HG03139 (cell line): ENCODE data around the gene SULF2.

Experiments
- ATAC-seq: cut with Tn5 transposase; IDR thresholded peaks from one replicate; pipeline ENCODE4 v1.9.1; 2021; ENCODE audit not compliant: unreplicated experiment

SULF2 gene

DNA sequence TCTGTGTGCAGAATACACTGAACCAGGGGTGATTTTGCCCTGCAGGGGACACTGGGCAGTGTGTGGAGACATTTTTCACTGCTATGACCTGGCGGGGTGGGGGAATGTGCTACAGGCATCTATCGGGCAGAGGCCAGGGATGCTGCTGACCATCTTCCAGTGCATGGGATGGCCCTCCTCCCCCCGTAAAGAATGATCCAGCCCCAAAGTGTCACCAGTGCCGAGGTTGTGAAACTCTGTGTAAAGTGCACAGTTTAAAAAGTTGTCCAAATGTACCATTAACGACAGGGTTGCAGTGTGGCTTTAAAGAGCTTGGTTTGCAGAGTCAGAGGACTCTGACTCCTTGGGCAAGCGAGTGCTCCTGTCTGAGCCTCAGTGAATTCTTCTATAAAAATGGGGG is 72.1 kb downstream of the SULF2 start:
- no peak for ATAC-seq

GRCh38 chr20:47711046-47711752 is 74.1 kb downstream of the SULF2 start:
- no peak for ATAC-seq

DNA sequence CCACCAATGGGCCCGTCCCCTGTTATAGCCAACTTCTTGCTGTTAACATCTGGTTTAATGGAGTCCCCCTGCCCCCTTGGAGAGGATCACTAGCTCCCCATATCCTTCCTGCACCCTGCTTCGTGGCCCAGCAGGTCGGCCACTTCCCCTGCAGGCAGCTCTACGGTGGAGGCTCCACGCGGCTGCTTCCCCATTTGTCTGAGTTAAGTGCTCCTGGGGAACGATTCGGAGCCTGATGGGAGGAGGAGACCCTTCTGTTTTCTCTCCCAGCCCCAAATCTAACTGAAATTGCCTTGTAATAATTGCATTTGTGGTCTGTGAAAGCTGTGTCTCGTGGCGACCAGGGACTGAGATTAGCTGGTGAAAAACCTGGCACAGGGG is 74.6 kb downstream of the SULF2 start:
- ATAC-seq: no peak

DNA sequence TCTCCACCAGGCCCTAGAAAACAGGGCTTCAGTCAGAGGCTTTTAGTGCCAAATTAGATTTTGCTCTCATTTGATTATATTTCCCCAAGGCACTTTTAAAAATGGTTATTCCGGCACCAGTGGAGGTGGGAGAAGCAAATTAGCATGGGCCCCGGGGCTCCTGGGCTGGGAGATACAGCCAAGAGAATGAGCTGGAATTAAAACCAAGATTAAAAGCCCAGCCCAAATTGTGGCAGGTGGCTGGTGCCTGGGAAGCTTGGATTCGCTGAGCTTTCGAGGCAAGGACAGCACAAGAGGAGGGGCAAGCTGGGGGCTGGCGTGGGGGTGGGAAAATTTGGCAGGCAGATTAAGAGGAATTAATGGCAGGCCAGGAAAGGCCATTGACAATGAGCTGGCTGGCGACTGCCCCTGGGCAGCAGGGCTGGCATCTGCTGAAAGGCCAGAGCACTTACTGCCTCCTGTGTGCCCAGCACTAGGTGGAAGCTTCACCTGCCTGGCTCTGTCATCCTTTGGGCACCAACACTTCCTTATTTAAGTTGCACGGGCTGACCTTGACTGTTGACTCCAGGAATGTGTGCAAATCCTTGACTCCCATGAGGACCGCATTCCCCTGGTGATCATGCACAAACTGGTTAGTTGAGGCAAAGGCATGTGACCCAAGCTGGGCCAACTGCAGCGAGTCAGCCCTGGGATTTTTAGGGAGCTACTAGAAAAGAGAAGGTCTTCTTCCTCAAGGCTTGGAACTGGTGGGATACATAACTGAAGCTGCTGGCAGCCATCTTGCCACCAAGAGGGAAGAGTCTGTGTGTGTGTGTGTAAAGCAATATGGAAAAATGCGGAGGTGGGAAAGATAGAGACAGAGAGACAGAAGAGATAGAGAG is 76.1 kb downstream of the SULF2 start:
- no peak for ATAC-seq

- ATAC-seq: no peak
Measured at GRCh38 chr20:47708140-47708807, 77.0 kb downstream of the SULF2 start.

DNA sequence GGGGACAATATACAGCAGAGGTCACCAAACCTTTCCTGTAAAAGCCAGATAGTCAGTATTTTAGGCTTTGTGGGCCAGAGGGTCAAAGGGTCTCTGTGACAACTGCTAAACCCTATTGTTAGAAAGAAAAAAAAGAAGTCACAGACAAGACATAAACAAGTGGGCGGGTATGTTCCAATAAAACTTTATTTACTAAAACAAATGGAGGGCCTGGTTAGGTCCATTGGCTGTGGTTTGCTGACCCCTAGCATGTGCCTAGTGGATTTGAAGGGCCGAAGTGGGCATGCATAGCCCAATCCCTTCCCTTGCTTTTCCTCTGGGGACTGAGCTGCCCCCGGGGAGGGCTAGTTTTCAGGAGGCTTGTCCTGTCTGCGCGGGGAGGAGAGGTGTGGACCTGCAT is 78.9 kb downstream of the SULF2 start:
- ATAC-seq: no peak

GRCh38 chr20:47705497-47705856 is 79.8 kb downstream of the SULF2 start:
- no peak for ATAC-seq

DNA sequence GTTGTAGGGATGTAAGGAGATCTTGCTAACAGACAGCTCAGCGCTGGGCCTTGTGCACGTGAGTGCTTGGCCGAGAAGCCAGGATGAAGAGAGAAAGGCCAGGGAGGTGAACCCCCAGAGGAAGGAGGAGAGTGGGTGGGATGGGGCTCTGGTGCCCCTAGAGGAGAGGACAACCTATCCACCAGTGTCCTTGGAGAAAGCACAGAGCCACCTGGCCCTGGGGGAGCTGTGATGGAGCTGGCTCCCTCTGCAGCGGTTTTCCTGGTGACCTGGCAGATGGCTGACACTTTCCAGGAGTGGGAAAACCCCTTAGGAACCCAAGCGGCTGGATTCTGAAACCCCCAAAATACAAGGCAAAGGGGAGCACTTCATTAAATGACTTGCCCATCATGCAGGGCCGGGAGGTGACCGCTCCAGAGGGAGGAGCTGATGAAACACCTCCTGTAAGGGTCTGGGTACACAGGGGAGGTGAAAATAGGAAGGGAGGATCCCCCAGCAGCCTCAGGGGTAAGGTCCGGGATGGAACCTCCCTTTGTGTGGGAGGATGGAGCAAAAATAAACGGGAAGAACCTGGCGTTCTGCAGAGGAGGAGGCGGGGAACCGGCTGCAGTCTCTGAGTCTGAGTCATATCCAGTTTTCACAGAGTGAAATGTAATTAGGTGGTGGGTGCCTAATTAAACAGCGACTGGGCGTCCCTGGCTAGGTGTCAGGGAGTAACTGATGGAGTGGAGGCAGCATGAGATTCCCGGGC is 80.4 kb downstream of the SULF2 start:
- no peak for ATAC-seq

DNA sequence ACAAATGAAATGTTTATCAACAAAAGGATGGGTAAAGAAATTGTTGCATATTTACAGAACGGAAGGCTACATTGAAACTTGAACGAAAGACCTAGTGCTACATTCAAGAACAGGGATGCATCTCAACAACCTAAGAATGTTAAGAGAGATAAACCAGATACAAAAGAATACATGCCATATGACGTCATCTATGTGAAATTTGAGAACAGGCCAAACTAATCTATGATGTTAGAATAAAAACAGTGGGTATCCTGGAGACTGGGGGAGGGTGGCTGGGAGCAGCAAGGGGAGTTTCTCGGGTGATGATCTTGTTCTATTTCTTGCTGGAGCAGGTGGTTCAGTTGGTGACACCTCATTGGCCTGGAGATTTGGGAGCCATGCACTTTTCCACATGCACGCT is 81.5 kb downstream of the SULF2 start:
- ATAC-seq: no peak

DNA sequence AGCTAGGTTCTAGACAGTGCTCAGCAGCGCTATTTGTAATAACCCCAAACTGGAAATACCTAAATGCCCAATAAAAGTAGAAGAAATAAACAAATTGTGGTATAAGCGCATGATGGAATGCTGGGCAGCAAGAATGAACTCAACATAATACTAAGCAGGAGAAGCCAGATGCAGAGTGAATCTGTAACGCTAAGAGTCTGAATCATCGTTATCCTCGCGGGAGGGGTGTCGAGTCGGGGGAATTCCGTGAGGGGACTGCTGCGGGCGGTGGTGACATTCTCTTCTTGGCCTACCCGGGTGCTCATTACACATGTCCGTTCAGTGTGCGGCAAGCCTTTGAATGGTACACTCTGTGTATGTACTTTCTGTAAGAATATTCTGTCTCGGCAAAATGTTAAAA is 83.7 kb downstream of the SULF2 start:
- no peak for ATAC-seq

GRCh38 chr20:47700327-47700726 is 85.0 kb downstream of the SULF2 start:
- no peak for ATAC-seq

GRCh38 chr20:47699818-47700217 is 85.5 kb downstream of the SULF2 start:
- no peak for ATAC-seq

DNA sequence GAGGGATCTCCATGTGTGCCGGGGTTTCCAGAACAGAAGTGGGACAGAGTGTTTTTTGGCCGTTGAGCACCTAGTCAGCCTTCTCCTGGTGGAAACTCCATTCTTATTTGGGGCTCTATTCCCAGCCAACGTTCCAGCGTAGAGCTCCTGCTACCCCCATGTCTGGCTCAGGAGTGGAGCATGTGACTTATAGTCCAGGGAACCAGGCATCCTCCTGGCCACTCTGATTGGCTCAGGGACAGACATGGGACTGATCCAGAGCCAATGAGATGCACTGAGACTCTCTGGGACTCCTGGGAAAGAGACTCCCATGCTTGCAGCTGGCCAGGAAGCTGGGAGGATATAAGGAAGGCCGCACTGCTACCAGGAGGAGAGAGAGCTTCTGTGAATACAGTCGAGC is 87.1 kb downstream of the SULF2 start:
- no peak for ATAC-seq

DNA sequence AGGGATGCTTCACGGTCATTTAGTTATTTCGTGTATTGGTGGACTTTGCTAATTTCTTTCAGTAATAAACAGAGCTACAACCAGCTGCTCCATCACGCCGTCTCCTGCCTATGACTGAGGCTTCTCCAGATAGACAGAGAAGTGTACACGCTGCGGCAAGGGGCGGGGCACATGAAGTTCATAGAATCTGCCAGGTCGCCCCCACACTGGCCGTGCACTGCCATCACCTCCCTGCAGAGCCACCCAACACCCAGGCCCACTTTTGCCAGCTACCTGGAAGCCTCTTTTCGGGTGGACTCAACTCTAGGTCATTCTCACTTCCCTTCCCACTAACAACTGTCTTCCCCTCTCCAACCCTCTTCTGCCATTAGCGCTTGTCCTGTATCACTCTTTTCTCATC is 88.4 kb downstream of the SULF2 start:
- ATAC-seq: no peak

DNA sequence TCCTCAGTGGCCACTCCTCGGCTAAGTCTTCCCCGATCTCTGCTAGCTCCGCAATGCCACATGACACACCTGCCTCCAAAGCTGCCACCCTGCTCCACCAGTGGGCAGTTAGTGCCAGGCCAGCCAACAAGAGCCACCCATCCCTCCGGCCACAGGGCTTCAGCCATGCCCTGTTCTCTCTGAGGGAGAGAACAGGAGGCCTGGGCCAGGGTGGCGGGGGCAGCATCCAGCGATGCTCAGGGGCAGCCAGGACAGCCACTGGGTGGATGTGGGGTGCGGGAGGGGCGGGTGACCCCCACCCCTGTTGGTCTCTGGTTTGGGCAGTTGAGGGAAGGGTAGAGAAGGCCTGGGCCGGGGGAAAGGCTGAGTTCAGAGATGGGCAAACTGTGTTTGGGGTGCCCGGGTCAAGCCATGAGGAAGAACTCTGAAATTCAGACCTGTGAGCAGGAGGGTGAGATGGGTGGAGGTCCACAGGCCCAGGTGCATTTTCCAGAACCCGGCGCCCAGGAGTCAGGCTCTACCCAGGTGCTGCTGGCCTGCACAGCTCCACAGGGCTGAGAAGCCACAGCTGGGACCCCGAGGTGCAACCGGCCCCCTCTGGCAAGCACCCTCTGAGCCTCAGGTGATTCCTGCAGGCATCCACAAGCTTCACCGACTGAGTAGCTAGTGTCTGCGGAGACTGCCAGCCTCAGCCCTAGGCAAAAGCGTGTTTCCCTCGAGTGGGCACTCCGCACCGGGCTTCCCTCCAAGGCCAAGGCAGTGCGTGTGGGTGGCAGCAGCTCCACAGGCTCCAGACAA is 91.1 kb downstream of the SULF2 start:
- ATAC-seq: no peak

- no peak for ATAC-seq
Measured at GRCh38 chr20:47691625-47692024, 93.7 kb downstream of the SULF2 start.

GRCh38 chr20:47689731-47690130 is 95.5 kb downstream of the SULF2 start:
- no peak for ATAC-seq

- ATAC-seq: no peak
Measured at GRCh38 chr20:47688385-47689381, 96.6 kb downstream of the SULF2 start.
